ENCODE results near the gene WDR6.

WDR6 gene

DNA sequence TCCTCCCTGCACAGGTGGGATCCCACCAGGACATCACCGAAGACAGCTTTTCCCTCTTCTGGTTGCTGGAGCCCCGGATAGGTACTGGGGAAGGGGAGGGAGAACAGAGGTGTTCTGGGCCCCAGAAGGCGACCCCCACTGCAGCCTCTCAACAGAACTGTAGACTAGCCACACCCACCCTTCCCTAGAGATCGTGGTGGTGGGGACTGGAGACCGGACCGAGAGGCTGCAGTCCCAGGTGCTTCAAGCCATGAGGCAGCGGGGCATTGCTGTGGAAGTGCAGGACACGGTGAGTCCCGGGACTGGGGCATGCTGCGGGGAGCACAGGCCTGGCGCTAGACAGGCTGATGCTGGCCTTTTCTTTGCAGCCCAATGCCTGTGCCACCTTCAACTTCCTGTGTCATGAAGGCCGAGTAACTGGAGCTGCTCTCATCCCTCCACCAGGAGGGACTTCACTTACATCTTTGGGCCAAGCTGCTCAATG is 15.5 kb downstream of the WDR6 start:
- no peak for DNase-seq (ENCODE audit: low spot score)
- in situ Hi-C loops (cut with MboI; ENCODE audit: low sequenced_read_pairs, unreplicated experiment), result no loop called here
- TF ChIP-seq CTCF (IDR thresholded peaks at IDR 0.05; ENCODE audit: borderline replicate concordance, control extremely low read depth, extremely low read depth, insufficient read depth, missing control alignments), result no peak

DNA sequence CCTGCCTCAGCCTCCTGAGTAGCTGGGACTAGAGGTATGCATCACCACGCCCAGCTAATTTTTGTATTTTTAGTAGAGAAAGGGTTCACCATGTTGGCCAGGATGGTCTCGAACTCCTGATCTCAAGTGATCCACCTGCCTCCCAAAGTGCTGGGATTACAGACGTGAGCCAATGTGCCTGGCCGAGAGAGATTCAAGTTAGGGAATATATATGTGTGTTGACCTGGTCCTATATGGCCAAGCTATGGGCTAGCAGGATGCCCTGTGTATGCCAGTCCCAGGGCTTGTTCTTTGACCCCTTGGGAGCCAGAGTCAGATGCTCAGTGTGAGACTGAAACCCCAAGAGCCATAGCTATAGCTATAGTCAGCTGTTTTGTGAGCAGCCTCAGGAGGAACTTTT is 16.6 kb downstream of the WDR6 start:
- DNase-seq (ENCODE audit: low spot score), result no peak
- in situ Hi-C loops (cut with MboI; ENCODE audit: low sequenced_read_pairs, unreplicated experiment), result no loop called here
- no peak for TF ChIP-seq CTCF (IDR thresholded peaks at IDR 0.05; ENCODE audit: borderline replicate concordance, control extremely low read depth, extremely low read depth, insufficient read depth, missing control alignments)

- in situ Hi-C loops (cut with MboI; ENCODE audit: low sequenced_read_pairs, unreplicated experiment), result no loop called here
- no peak for TF ChIP-seq CTCF (IDR thresholded peaks at IDR 0.05; ENCODE audit: borderline replicate concordance, control extremely low read depth, extremely low read depth, insufficient read depth, missing control alignments)
Measured at GRCh38 chr3:49024449-49024848, 17.3 kb downstream of the WDR6 start.

GRCh38 chr3:49025005-49025792 is 18.0 kb downstream of the WDR6 start:
- DNase-seq (ENCODE audit: low spot score), result no peak

More at GRCh38 chr3:49024449-49024848, 17.3 kb downstream of the WDR6 start:
- no peak for DNase-seq (ENCODE audit: low spot score)

GRCh38 chr3:49025793-49026520 is 18.8 kb downstream of the WDR6 start:
- in situ Hi-C loops (cut with MboI; ENCODE audit: low sequenced_read_pairs, unreplicated experiment), result no loop called here
- no peak for TF ChIP-seq CTCF (IDR thresholded peaks at IDR 0.05; ENCODE audit: borderline replicate concordance, control extremely low read depth, extremely low read depth, insufficient read depth, missing control alignments)
- no peak for DNase-seq (ENCODE audit: low spot score)

More at GRCh38 chr3:49025005-49025792, 18.0 kb downstream of the WDR6 start:
- in situ Hi-C loops (cut with MboI; ENCODE audit: low sequenced_read_pairs, unreplicated experiment), result no loop called here
- TF ChIP-seq CTCF (IDR thresholded peaks at IDR 0.05; ENCODE audit: borderline replicate concordance, control extremely low read depth, extremely low read depth, insufficient read depth, missing control alignments), result no peak

DNA sequence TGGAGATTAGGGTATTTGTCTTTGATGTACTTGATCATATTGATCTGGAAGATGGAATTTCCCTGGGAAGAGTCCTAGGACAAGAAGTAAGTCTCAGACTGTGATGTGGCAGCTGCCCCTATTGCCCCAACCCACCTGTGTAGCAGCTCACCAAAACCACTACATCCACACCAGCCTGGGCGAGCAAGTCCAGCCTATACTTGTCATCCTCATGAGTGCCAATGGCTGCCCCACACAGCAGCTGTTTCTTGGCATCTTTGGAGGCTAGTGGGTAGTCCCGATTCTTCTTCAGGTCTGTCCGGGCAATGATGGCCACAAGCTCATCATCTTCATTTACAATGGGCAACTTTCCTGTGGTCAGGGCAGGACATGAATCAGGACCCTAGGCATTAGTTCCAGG is 19.3 kb downstream of the WDR6 start:
- no peak for DNase-seq (ENCODE audit: low spot score)
- in situ Hi-C loops (cut with MboI; ENCODE audit: low sequenced_read_pairs, unreplicated experiment), result no loop called here
- no peak for TF ChIP-seq CTCF (IDR thresholded peaks at IDR 0.05; ENCODE audit: borderline replicate concordance, control extremely low read depth, extremely low read depth, insufficient read depth, missing control alignments)

Data from GM13976 (cell line).